ENCODE measurements around the gene ANGPTL1.
"Not testable (repeated sequence)": the region's sequence is repeated elsewhere in the genome, so short reads cannot be mapped to it uniquely, and the experiment has no call there.

The ANGPTL1 gene

GRCh38 chr1:178867670-178868069 lies 3.2 kb downstream of the ANGPTL1 start:
- no peak for DNase-seq (ENCODE audit: low read depth)

- no peak for DNase-seq (ENCODE audit: low read depth)
Measured at GRCh38 chr1:178864326-178864725, 6.6 kb downstream of the ANGPTL1 start.

DNA sequence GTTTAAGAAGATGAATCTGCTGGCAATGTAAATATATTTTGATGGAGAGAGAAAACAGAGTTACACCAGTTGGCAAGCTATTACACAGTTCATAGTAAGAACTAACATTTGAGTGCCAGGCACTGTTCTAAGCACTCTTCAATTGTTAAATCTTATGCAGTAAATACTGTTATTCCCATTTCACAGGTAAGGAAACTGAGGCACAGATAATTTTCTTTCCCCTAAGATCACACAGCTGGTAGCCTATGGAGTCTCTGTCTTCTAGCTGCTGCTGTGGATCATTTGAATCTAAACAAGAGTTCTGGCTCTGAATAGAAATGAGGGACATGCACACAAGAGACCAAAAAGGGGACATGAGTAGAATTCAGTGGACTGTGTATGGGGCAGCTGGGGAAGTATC lies 8.0 kb downstream of the ANGPTL1 start:
- DNase-seq (ENCODE audit: low read depth) = no peak

GRCh38 chr1:178862416-178862815 lies 8.5 kb downstream of the ANGPTL1 start:
- DNase-seq (ENCODE audit: low read depth) = no peak

- DNase-seq (ENCODE audit: low read depth) = no peak
Measured at GRCh38 chr1:178857126-178857525, 13.8 kb downstream of the ANGPTL1 start.

GRCh38 chr1:178849918-178850317 lies 21.0 kb downstream of the ANGPTL1 start:
- DNase-seq (ENCODE audit: low read depth) = no peak

DNA sequence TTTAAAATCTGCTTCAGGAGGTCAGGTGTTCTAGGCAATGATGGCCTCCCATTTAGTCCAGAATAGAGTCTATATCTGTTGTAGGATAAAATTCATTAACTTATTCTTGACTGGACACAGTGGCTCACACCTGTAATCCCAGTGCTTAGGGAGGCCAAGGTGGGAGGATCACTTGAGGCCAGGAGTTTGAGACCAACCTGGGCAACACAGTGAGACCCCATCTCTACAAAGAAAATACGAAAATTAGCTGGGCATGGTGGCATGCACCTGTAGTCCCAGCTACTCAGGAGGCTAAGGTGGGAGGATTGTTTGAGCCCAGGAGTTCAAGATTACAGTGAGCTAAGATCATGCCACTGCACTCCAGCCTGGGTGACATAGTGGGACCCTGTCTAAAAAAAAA lies 23.0 kb downstream of the ANGPTL1 start:
- not testable (repeated sequence) for DNase-seq (ENCODE audit: low read depth)

DNA sequence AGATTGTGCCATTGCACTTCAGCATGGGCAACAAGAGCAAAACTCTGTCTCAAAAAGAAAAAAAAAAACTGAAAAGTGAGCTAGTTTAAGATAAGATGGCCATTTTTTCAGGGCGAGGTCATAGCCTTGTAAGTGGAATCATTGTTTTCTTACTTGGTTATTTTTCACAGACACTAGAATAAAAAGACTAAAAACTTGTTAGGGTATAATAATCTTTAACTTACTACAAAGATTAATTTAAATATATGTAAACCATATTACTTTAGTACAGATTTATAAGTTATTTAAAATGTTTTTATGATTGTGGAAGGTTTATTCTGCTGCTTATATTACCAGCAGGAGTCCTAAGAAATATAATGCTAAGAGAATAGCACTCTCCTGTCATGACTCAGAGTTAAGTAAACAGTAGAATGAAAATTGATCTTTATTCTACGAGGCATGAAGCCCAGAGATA lies 23.5 kb downstream of the ANGPTL1 start:
- DNase-seq (ENCODE audit: low read depth) = no peak

GRCh38 chr1:178846306-178846705 lies 24.6 kb downstream of the ANGPTL1 start:
- DNase-seq (ENCODE audit: low read depth) = no peak

DNA sequence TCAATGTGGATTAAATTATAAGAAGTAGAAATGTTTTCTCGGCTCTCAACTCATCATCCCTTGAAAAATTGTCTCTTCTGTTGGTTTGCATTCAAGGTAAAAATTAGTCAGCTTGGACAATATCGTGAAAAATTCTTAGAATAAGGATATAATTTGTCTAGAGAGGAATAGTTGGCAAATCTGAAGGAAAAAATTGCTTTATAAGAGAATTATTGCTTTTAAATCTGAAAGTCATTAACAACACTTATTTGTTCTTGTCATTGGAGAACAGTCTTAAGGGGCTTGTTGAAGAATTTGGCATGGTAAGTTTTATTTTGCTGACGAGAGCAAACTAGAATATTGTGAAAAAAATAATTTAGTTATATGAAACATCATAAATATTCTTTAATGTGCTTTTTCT lies 26.4 kb downstream of the ANGPTL1 start:
- no peak for DNase-seq (ENCODE audit: low read depth)

GRCh38 chr1:178825167-178825566 lies 45.7 kb downstream of the ANGPTL1 start:
- DNase-seq (ENCODE audit: low read depth) = no peak

DNA sequence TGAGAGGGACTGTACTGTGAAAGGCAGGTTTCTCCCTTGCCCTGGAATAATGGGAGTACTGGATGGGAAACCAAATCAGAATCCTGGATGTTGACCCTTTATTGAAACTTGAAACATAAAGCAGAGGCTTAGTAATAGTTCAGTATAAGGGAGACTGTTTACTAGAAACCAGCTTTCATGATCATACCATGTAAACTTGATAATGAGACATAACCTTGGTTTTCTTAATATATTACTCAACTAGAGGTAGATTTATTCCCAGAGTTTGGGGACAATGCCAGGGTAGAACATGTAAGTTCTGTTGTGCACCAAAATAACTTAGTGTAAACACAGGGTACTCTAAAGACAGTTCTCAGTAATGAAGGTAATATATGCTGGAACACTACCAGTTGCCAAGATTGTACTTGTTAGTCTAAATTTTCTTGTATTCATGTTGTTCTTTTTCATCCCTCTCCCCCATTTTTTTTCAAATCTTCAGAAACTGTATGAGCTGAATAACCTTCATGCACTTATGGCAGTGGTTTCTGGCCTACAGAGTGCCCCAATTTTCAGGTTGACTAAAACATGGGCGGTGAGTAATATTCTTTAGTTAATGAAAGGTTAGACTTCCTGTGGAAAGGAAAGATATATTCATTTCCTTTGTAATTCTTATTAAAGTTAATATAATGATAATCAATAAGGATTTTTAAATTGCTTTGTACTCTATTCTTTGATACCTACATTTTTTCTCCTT lies 49.6 kb downstream of the ANGPTL1 start:
- no peak for DNase-seq (ENCODE audit: low read depth)

DNA sequence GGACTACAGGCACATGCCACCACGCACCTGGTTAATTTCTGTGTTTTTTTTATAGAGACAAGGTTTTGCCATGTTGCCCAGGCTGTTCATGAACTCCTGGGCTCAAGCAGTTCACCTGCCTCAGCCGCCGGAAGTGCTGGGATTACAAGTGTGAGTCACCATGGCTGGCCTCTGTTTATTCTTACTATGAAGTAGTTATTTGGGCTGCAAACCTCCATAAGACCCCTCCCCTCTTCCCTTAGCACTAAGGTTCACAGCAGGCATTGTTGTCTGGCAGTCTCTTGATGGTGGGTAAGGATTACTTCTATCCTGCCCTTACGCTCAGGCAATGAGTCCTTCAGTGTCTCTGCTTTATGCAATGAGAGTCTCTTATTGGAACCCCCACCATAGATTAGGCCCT lies 51.8 kb downstream of the ANGPTL1 start:
- no peak for DNase-seq (ENCODE audit: low read depth)

DNA sequence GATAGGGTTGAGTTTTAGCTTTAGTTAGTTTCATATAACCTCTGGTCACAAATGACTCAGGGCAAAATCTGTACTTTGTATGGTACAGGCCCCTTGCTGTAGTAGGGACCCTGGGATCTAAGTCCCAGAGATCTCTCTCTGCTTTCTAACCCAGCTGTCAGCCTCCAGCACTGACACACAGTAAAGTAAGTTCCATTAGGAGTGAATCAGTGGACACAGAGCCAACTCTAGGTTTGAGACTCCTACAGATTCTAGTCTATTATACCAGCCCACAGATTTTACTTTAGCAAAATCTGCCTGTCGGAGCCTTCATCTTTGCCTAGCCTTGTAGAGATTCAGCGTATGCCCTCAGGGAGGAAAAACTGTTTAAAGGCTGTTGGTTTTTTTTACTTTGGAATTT lies 52.5 kb downstream of the ANGPTL1 start:
- no peak for DNase-seq (ENCODE audit: low read depth)

GRCh38 chr1:178810585-178810984 lies 60.3 kb downstream of the ANGPTL1 start:
- no peak for DNase-seq (ENCODE audit: low read depth)

- DNase-seq (ENCODE audit: low read depth) = no peak
Measured at GRCh38 chr1:178808529-178808928, 62.3 kb downstream of the ANGPTL1 start.

DNA sequence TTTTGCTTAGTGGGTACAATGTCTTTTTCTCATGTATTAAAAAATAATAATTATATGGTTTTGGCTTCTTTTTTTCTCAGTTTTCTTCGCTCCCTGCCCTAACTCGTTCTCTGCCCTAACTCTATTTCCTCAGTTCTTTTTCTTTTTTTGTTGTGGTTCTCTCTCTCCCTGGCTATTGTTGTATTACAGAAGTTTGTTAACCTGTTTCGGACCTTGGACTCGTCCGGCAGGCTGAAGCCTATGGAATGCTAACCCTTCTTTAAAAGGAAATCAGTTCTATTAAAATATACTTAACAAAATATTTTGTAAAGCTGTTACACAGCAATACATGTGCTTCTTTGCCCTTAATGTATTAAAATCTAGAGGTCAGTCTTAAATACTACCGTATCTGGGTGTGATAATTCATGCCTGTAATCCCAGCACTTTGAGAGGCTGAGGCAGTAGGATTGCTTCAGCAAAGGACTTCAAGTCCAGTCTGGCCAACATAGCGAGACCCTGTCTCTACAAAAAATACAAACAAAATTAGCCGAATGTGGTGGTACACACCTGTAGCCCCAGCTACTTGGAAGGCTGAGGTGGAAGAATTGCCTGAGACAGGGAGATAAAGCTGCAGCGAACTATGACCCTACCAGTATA lies 64.1 kb downstream of the ANGPTL1 start:
- no peak for DNase-seq (ENCODE audit: low read depth)

DNA sequence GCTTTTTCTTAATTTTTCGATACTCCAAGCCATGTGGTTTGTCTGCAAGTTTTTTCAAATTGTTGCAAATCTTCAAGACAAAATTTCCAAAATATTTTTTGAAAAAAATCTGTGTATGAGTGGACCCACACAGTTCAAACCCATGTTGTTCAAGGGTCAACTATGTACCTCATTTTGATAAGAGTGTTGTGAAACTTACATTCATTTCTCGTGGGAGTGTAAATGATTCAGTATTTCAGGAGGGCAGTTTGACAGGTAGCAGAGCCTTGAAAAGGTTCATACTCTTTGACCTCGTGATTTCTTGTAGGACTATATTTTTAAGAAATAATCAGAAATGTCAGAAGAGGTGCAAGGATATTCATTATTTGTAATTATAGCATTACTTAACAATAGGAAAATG lies 68.0 kb downstream of the ANGPTL1 start:
- no peak for DNase-seq (ENCODE audit: low read depth)

Data from T follicular helper cell (primary cell).